ENCODE results near the gene MEGF10. TPM values are rescaled to one million over a fixed set of nuclear protein-coding genes. Genes with fewer than 3 reads are reported as not detected.

Gene MEGF10
- polyA plus RNA-seq, 1 donor from 2014 or later, result 0.05 TPM

DNA sequence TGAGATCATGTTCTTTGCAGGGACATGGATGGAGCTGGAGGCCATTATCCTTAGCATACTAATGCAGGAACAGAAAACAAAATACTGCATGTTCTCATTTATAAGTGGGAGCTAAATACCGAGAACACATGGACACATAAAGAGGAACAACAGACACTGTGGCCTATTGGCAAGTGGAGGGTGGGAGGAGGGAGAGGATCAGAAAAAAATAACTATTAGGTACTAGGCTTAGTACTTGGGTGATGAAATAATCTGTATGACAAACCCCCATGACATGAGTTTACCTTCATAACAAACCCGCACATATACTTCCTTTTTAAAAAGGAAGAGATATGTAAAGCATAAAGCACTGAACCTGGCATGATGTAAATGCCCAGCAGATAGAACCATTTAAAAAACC, 99.0 kb downstream of the MEGF10 start:
- Histone ChIP-seq H3K4me3 (ENCODE audit: low read length) (no peak overlapping the region), H3K9me2 (ENCODE audit: insufficient read depth, low read length) (no peaks in the 10 kb centered on the region), H3K79me2 (replicated peaks; ENCODE audit: insufficient read depth, low read length) (no peaks in the 10 kb centered on the region), H3K9ac (ENCODE audit: low read length) (no peak overlapping the region), H3K27ac (ENCODE audit: low read length) (no peak overlapping the region), H3K9me3 (ENCODE audit: low read length) (no peaks in the 10 kb centered on the region), H3F3A (ENCODE audit: insufficient read depth, low read length, poor library complexity, severe bottlenecking) (no peaks in the 10 kb centered on the region), H3K36me3 (ENCODE audit: insufficient read depth, low read length) (no peaks in the 10 kb centered on the region), H4K20me1 (ENCODE audit: insufficient read depth) (no peaks in the 10 kb centered on the region), H3K4me2 (ENCODE audit: low read length) (no peak overlapping the region), H3K27me3 (ENCODE audit: insufficient read depth, low read depth, low read length) (no peaks in the 10 kb centered on the region), H2AFZ (ENCODE audit: low read depth, low read length) (no peak overlapping the region)
- TF ChIP-seq SMC3 (conservative IDR thresholded peaks at IDR 0.05; ENCODE audit: poor library complexity), result no peak
- TF ChIP-seq, protein P1, sequence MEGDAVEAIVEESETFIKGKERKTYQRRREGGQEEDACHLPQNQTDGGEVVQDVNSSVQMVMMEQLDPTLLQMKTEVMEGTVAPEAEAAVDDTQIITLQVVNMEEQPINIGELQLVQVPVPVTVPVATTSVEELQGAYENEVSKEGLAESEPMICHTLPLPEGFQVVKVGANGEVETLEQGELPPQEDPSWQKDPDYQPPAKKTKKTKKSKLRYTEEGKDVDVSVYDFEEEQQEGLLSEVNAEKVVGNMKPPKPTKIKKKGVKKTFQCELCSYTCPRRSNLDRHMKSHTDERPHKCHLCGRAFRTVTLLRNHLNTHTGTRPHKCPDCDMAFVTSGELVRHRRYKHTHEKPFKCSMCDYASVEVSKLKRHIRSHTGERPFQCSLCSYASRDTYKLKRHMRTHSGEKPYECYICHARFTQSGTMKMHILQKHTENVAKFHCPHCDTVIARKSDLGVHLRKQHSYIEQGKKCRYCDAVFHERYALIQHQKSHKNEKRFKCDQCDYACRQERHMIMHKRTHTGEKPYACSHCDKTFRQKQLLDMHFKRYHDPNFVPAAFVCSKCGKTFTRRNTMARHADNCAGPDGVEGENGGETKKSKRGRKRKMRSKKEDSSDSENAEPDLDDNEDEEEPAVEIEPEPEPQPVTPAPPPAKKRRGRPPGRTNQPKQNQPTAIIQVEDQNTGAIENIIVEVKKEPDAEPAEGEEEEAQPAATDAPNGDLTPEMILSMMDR (IDR thresholded peaks at IDR 0.05; ENCODE audit: poor library complexity, severe bottlenecking), result no peak
- TF ChIP-seq EZH2 (IDR thresholded peaks at IDR 0.05; ENCODE audit: borderline replicate concordance, insufficient read depth, low read length, poor library complexity, severe bottlenecking), result no peak
- TF ChIP-seq, protein P2, sequence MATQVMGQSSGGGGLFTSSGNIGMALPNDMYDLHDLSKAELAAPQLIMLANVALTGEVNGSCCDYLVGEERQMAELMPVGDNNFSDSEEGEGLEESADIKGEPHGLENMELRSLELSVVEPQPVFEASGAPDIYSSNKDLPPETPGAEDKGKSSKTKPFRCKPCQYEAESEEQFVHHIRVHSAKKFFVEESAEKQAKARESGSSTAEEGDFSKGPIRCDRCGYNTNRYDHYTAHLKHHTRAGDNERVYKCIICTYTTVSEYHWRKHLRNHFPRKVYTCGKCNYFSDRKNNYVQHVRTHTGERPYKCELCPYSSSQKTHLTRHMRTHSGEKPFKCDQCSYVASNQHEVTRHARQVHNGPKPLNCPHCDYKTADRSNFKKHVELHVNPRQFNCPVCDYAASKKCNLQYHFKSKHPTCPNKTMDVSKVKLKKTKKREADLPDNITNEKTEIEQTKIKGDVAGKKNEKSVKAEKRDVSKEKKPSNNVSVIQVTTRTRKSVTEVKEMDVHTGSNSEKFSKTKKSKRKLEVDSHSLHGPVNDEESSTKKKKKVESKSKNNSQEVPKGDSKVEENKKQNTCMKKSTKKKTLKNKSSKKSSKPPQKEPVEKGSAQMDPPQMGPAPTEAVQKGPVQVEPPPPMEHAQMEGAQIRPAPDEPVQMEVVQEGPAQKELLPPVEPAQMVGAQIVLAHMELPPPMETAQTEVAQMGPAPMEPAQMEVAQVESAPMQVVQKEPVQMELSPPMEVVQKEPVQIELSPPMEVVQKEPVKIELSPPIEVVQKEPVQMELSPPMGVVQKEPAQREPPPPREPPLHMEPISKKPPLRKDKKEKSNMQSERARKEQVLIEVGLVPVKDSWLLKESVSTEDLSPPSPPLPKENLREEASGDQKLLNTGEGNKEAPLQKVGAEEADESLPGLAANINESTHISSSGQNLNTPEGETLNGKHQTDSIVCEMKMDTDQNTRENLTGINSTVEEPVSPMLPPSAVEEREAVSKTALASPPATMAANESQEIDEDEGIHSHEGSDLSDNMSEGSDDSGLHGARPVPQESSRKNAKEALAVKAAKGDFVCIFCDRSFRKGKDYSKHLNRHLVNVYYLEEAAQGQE (IDR thresholded peaks at IDR 0.05; ENCODE audit: borderline replicate concordance), result no peak
- TF ChIP-seq MXI1 (conservative IDR thresholded peaks at IDR 0.05; ENCODE audit: poor library complexity, severe bottlenecking), result no peak
- no peak for TF ChIP-seq POLR2AphosphoS5 (IDR thresholded peaks at IDR 0.05)
- no peak for TF ChIP-seq EP300 (conservative IDR thresholded peaks at IDR 0.05; ENCODE audit: poor library complexity, severe bottlenecking)
- TF ChIP-seq TAF1 (IDR thresholded peaks at IDR 0.05; ENCODE audit: low read depth), result no peak
- no peak for TF ChIP-seq RAD21 (conservative IDR thresholded peaks at IDR 0.05)

DNA sequence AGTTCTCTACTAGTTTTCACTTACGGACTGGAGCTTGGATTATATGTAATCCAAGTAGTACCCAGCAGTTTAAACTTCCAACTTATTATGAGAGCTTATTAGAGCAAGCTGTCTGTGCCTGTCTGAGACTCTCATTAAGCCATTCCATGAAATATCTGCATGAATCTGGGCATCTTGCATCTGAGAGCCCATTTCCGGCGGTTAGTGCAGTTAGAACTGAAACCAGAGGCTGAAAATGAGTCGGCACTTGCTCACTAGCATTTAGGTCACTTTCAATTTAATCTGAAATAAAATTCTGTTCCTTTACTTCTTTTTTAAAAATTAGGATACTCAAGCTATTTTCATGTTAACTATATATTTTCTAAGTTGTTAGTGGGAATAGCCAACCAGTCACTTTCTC, 102.2 kb downstream of the MEGF10 start:
- Histone ChIP-seq H3K36me3 (ENCODE audit: insufficient read depth, low read length) (no peaks in the 10 kb centered on the region), H3K4me3 (ENCODE audit: low read length) (no peak overlapping the region), H3K9ac (ENCODE audit: low read length) (no peak overlapping the region), H3F3A (ENCODE audit: insufficient read depth, low read length, poor library complexity, severe bottlenecking) (no peaks in the 10 kb centered on the region), H3K27me3 (ENCODE audit: insufficient read depth, low read depth, low read length) (no peaks in the 10 kb centered on the region), H3K9me3 (ENCODE audit: low read length) (no peaks in the 10 kb centered on the region), H3K79me2 (replicated peaks; ENCODE audit: insufficient read depth, low read length) (no peaks in the 10 kb centered on the region), H3K27ac (ENCODE audit: low read length) (no peak overlapping the region), H2AFZ (ENCODE audit: low read depth, low read length) (no peak overlapping the region), H4K20me1 (ENCODE audit: insufficient read depth) (no peaks in the 10 kb centered on the region), H3K9me2 (ENCODE audit: insufficient read depth, low read length) (no peaks in the 10 kb centered on the region), H3K4me2 (ENCODE audit: low read length) (no peak overlapping the region)
- no peak for TF ChIP-seq EP300 (conservative IDR thresholded peaks at IDR 0.05; ENCODE audit: poor library complexity, severe bottlenecking)
- TF ChIP-seq, protein P2 (IDR thresholded peaks at IDR 0.05; ENCODE audit: borderline replicate concordance), result no peak
- no peak for TF ChIP-seq EZH2 (IDR thresholded peaks at IDR 0.05; ENCODE audit: borderline replicate concordance, insufficient read depth, low read length, poor library complexity, severe bottlenecking)
- no peak for TF ChIP-seq RAD21 (conservative IDR thresholded peaks at IDR 0.05)
- TF ChIP-seq POLR2AphosphoS5 (IDR thresholded peaks at IDR 0.05), result no peak

All from neural cell (in vitro differentiated cells).